HG03159 (cell line): ENCODE measurements around the gene FHIT.
"Not testable (repeated sequence)": the region's sequence is repeated elsewhere in the genome, so short reads cannot be mapped to it uniquely, and the experiment has no call there.

Source experiments
- ATAC-seq: cut with Tn5 transposase; IDR thresholded peaks from one replicate; pipeline ENCODE4 v1.9.1; 2021; ENCODE audit warnings: mild to moderate bottlenecking, moderate library complexity; ENCODE audit not compliant: unreplicated experiment

FHIT gene

GRCh38 chr3:61065451-61066011 lies 185.7 kb downstream of the FHIT start:
- no peak for ATAC-seq

DNA sequence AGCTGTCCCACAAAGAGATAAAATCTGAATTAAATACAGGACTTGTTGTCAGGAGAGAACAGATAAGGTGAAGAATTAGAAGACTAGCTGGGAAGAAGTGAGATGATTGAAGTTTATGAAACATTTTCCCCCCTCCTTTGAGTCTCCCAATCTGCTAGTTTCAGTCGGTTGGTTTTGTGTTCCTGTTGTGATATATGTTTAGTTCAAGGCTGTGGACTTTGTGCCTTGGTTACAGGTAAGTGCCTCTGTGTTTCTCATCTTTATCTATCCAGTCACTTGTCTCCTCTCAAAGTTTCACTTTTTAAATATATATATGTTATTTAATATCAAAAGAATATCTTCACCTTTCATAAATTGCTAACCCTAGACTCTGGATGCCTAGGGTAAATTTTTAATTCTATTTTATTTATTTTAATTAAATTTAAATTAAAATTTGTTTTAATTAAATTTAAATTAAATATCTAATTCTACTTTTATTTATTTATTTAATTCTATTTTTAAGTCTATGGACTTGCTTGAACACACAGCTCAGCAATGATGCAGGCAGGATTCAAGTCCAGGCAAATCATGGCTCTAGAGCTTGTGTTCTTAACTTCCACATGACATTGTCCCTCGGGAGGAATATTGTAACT lies 190.0 kb downstream of the FHIT start:
- ATAC-seq, result no peak

GRCh38 chr3:61060411-61060861 lies 190.8 kb downstream of the FHIT start:
- ATAC-seq, result no peak

DNA sequence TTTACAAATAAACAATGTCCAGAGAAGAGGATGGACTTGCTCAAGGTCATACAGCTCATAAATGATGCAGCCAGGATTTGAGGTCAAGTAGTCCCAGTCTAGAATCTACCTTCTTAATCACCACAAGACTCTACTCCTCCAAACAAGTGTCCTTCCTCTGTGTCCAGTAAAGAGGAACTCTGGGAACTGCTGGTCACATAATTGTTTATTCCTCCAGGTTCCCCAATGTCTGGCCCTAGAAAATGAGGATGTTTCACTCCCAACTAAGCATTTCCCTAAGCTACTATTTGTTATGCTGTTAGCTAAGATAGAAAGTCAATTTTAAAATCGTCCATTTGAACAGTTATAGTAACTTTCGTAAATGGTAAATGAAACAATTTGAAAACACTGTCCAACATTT lies 192.4 kb downstream of the FHIT start:
- ATAC-seq, result no peak

DNA sequence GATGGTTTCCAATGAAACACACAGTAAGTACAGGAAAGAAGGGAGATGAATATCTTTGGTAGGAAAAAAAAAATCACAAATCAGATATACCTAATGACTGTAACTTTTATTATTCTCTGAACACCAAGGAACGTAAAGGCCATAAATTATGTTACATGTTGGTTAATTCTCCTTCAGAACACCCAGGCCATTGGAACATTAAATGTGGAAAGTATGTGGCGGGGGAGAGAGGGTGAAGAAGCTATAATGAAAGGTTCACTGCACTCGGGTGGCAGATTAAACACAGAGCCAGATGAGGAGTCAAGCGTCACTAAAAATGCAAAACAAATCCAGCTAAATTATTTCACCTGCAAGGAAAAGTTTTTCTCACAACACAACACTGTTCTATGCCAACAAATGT lies 193.8 kb downstream of the FHIT start:
- ATAC-seq, result no peak

GRCh38 chr3:61055447-61055846 lies 195.8 kb downstream of the FHIT start:
- no peak for ATAC-seq

DNA sequence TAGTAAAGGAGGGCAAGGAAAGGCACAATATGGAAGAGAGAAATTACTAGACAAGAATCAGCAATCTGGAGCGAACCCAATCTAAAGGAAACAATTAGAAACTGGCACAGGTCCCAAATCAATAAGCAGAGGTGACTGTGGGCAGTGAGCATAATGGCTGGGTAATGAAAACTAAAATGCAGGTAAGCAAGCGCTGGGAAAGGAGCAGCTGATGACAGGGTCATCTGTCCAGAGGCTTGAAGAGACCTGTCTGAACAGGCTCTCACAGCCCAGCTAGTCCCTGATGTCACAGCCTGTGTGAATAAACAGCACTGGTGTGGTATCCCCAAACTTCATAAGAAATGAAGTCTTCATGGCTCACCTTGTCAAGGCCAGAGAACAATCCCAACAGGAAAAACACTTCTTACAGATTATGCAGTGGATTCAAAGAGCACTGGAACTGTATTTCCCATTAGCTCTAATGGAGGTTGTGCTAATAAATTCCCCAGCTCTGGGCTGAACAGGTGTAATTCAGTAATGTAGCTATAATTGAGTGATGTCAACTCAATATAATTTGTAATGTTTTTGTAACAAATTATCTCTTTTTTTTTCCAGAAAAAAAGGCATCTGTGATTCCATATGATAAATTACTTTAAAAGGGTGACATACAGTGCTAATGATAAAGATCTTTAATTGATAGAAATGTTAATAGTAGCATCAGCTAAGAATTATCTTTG lies 197.3 kb downstream of the FHIT start:
- ATAC-seq, result no peak

GRCh38 chr3:61052851-61053250 lies 198.4 kb downstream of the FHIT start:
- no peak for ATAC-seq

DNA sequence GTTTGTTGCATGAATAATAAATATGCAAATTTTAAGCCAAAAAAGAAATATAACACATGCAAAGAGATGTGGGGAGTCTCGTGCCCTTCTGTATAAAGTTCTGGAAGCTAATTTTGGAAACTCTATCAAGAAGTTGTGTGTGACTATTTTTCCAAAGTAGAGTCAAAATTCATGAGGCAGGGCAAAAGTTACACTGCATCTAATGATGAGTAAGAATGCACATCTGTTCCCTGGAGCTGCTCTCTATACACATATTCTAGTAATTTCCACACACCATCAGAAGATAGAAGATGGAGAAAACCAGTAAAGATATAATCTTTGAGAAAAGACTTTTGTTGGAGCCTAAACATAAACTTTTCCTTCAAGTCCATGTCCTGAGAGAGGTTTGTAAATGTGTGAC lies 199.6 kb downstream of the FHIT start:
- ATAC-seq, result no peak

- ATAC-seq, result not testable (repeated sequence)
These were observed 206.1 kb downstream of the FHIT start for GRCh38 chr3:61045169-61045568.

DNA sequence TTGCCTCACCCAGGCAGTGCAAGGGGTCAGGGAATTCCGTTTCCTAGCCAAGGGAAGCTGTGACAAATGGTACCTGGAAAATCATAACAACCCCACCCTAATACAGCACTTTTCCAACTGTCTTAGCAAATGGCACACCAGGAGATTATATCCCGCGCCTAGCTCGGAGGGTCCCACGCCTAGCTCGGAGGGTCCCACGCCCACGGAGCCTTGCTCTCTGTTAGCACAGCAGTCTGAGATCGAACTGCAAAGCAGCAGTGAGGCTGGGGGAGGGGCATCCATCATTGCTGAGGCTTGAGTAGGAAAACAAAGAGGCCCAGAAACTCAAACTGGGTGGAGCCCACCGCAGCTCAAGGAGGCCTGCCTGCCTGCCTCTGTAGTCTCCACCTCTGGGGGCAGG lies 208.1 kb downstream of the FHIT start:
- ATAC-seq, result no peak

GRCh38 chr3:61040618-61041017 lies 210.6 kb downstream of the FHIT start:
- no peak for ATAC-seq

DNA sequence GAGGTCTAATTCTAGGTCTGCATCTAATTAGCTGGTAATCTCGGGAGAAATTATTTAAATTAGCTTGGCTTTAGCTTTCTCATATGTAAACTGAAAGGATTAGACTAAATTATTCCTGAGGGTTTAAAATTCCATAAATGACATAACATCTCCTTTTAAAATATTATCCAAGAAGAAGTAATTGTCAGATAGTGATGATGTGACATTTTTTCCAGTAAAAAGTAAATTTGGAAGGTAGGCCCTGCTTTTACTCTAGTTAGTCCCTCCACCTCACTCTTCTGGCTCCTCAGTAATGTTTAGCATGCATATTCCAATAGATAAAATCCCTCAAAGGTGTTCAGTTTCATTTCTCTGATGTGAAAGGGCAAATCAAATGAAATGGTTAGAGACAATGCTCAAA lies 215.7 kb downstream of the FHIT start:
- ATAC-seq, result no peak

DNA sequence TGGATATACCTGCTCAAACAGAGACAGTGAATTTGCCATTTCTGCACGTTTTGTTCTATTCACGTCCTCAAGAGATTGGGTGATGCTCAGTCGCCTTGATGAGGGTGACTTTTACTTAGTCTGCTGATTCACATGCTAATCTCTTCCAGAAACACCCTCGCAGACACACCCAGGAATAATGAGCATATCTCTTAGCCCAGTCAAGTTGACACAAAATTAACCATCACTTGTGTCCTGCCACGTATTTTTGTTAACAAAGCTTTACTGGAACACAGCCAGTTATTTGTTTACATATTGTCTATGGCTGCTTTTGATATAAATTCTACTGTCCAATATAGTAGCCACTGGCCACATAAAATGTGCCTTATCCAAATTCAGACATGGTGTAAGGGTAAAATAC lies 218.3 kb downstream of the FHIT start:
- ATAC-seq, result no peak

DNA sequence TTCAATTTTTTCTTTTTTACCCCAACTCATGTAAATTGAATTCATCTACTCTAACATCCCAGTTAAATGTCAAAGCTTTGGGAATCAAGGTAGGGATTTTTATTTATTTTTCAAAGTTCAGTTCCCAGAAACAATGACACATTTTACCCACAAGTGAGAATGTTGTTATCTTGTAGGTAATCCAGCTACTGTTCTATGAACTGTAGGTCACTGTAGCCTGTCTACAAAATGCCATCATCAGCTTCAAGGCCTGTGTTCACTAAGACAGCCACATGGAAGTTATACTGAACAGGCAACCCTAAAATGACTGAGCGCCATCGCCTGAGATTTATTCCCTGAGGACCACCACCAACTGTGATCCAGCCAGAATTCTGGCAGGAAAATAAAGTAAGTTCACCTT lies 219.7 kb downstream of the FHIT start:
- ATAC-seq, result no peak

DNA sequence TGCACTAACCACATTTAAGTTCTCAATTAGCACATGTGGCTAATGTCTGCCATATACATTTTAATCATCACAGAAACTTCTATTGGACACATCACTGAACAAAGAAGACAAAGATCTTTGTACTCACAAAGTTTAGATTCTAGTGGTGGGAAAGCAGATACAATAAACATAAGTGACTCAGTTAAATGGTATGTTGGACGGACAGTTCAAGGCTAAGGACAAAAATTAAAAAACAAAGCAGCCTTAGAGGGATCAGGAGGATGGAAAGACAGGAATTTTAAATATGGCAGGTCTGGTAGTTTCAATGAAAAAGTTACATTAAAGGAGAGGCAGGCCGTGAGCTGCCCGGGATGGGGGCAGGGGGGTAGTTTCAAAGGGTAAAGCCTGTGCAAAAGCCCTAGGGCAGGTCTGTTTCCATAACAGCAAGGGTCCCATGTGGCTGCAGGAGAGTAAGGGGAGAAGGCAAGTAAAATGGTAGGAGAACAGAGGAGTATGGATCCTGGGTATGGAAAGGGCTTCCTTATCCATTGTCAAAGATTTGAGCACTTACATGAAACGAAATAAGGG lies 220.7 kb downstream of the FHIT start:
- no peak for ATAC-seq

- no peak for ATAC-seq
These were observed 222.1 kb downstream of the FHIT start for GRCh38 chr3:61029194-61029593.

- no peak for ATAC-seq
These were observed 232.4 kb downstream of the FHIT start for GRCh38 chr3:61018807-61019206.

GRCh38 chr3:61017028-61017427 lies 234.2 kb downstream of the FHIT start:
- not testable (repeated sequence) for ATAC-seq

GRCh38 chr3:61015859-61016258 lies 235.4 kb downstream of the FHIT start:
- no peak for ATAC-seq

DNA sequence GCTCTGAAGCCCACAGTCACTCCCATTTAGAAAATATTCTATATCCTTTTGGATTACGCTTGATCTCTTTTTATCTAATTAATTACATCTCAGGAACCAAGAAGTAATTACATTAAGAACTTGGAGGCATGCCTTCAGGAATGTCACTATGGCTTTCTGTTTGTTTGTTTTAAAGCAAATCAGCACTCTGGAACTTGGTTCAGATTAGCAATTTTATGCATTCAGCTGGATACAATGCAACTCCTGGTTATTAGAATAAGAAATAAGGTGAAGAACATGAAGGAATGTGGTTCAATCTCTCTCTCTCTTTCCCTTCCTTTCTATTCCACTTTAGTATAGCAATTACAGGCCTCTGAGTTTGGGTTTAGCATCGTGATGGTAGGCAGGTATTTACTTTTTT lies 235.8 kb downstream of the FHIT start:
- ATAC-seq, result no peak

- no peak for ATAC-seq
These were observed 242.3 kb downstream of the FHIT start for GRCh38 chr3:61008998-61009380.
